Activated CD4-positive, alpha-beta T cell treated with anti-CD3 and anti-CD28 coated beads, Interleukin-2, amount 50 U/mL, for 4 hours (primary cell): ENCODE results near the gene ZFP36L1.

ENCODE experiments used
- DNase-seq, 2 experiments: peaks; one replicate each; pipeline ENCODE4 v3.0.0-alpha.2; 2020

ZFP36L1 gene

GRCh38 chr14:68792979-68793733, at the start of gene ZFP36L1:
TSS of gene ZFP36L1 (minus strand) at chr14:68793067. CDS start at chr14:68792938, 129 bp downstream.
- peak; percentile 91 for DNase-seq

GRCh38 chr14:68842298-68842697, 49.4 kb upstream of the ZFP36L1 start:
- DNase-seq = no peak

GRCh38 chr14:68841016-68841809, 48.3 kb upstream of the ZFP36L1 start:
- DNase-seq = no peak

- no peak for DNase-seq
Observed at GRCh38 chr14:68840454-68840853, 47.6 kb upstream of the ZFP36L1 start.

- no peak for DNase-seq
Observed at GRCh38 chr14:68836082-68836481, 43.2 kb upstream of the ZFP36L1 start.

- no peak for DNase-seq
Observed at GRCh38 chr14:68834816-68835215, 41.9 kb upstream of the ZFP36L1 start.

GRCh38 chr14:68828698-68829097, 35.8 kb upstream of the ZFP36L1 start:
- DNase-seq = no peak

- DNase-seq = no peak
Observed at GRCh38 chr14:68825729-68826128, 32.9 kb upstream of the ZFP36L1 start.

- DNase-seq = no peak
Observed at GRCh38 chr14:68824517-68825347, 31.9 kb upstream of the ZFP36L1 start.

- no peak for DNase-seq
Observed at GRCh38 chr14:68824207-68824516, 31.3 kb upstream of the ZFP36L1 start.

- DNase-seq = no peak
Observed at GRCh38 chr14:68823434-68824206, 30.8 kb upstream of the ZFP36L1 start.

- DNase-seq = no peak
Observed at GRCh38 chr14:68822926-68823325, 30.1 kb upstream of the ZFP36L1 start.

GRCh38 chr14:68822132-68822651, 29.3 kb upstream of the ZFP36L1 start:
- no peak for DNase-seq

GRCh38 chr14:68820999-68821683, 28.3 kb upstream of the ZFP36L1 start:
- no peak for DNase-seq

- no peak for DNase-seq
Observed at GRCh38 chr14:68820536-68820935, 27.7 kb upstream of the ZFP36L1 start.

- no peak for DNase-seq
Observed at GRCh38 chr14:68820119-68820518, 27.3 kb upstream of the ZFP36L1 start.

- peak in 1 of 2 experiments; percentile 37 for DNase-seq
Observed at GRCh38 chr14:68819260-68819691, 26.4 kb upstream of the ZFP36L1 start.

- no peak for DNase-seq
Observed at GRCh38 chr14:68817506-68818212, 24.8 kb upstream of the ZFP36L1 start.

- DNase-seq = no peak
Observed at GRCh38 chr14:68816943-68817430, 24.1 kb upstream of the ZFP36L1 start.

GRCh38 chr14:68816183-68816942, 23.5 kb upstream of the ZFP36L1 start:
- DNase-seq = peak; percentile 86
